Measurements from ENCODE around the gene PNN. TPM values are rescaled to one million over a fixed set of nuclear protein-coding genes. Genes with fewer than 3 reads are reported as not detected.
A peak's percentile ranks its signal among the peaks of the same experiment; 100 is the strongest.
"Not testable (repeated sequence)": the region's sequence is repeated elsewhere in the genome, so short reads cannot be mapped to it uniquely, and the experiment has no call there.

The PNN gene
- total RNA-seq (2014; rRNA removed; shearing (Covaris generic)) (15.3 and 21.8 TPM in 2 replicates), polyA plus RNA-seq (2016; fragmentation: Nextera tagmentation; extraction: Ambion mirVana) (32.3 and 39.7 TPM in 2 replicates)

DNA sequence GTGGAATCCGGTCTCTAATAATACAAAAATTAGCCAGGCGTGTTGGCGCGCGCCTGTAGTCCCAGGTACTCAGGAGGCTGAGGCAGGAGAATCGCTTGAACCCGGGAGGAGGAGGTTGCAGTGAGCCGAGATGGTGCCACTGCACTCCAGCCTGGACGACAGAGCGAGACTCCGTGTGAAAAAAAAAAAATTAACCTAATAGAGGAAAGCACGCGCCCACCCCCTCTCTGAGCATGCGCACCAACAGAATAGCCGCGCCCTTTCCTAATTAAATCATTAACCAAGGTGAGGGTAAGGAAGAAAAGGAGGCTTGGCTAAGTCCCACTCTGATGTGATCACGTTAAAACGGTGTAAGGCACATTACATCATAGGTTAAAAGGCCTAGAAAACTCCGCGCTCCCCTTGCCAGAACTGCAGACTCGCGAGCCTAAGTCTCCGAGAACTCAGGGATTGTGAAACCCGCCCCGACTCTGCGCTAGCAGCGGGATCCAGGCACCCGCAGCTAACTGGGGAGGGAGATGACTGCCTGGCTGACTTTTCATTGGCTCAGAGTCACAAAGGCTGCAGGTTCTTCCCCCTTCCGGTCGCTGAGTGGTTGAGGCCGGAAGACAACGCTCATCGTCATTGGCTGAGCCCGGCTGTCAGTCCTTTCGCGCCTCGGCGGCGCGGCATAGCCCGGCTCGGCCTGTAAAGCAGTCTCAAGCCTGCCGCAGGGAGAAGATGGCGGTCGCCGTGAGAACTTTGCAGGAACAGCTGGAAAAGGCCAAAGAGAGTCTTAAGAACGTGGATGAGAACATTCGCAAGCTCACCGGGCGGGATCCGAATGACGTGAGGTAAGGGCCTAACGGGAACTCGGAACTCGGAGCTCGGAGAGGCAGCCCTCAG is at the start of gene PNN:
Gene PNN (plus strand): TSS at position 695 of the 885 bp plus-strand sequence. CDS start 26 bp downstream, at position 721.
- in situ Hi-C loops (cut with MboI), result no loop called here
- Histone ChIP-seq H3F3A (ENCODE audit: insufficient read depth) (peaks cover 56% of the 10 kb centered on the region), H2AFZ (peak within 1 kb of the TSS; percentile 82), H3K4me3 (peak within 1 kb of the TSS; percentile 98), H3K36me3 (ENCODE audit: low read depth) (peaks cover 40% of the 10 kb centered on the region), H3K9me3 (ENCODE audit: low read depth) (no peaks in the 10 kb centered on the region), H3K4me1 (ENCODE audit: insufficient read depth) (peaks cover 17% of the 10 kb centered on the region), H3K27ac (peak within 1 kb of the TSS; percentile 79), H3K27me3 (replicated peaks; ENCODE audit: insufficient read depth) (no peaks in the 10 kb centered on the region), H3K4me2 (ENCODE audit: unreplicated experiment) (peak within 1 kb of the TSS; percentile 97), H3K9me2 (ENCODE audit: insufficient read depth) (no peaks in the 10 kb centered on the region), H3K9ac (peak within 1 kb of the TSS; percentile 98), H4K20me1 (ENCODE audit: insufficient read depth) (peaks cover 12% of the 10 kb centered on the region; the same call in 1 of the 2 replicates), H3K79me2 (ENCODE audit: insufficient read depth) (peaks cover 49% of the 10 kb centered on the region)
- peak; percentile 100 for DNase-seq
- 7% methylated on average over 49 to 56 of the region's 56 CpGs for WGBS, 2 experiments (ENCODE audit: low coverage in 1 of 2, low lambda C conversion rate in 2 of 2, missing lambda C conversion rate in 2 of 2)
- TF ChIP-seq EZH2phosphoT487 (IDR thresholded peaks at IDR 0.05; ENCODE audit: insufficient read depth, low read depth), result no peak
- no peak for TF ChIP-seq EZH2 (IDR thresholded peaks at IDR 0.05; ENCODE audit: insufficient read depth, poor library complexity, severe bottlenecking)

DNA sequence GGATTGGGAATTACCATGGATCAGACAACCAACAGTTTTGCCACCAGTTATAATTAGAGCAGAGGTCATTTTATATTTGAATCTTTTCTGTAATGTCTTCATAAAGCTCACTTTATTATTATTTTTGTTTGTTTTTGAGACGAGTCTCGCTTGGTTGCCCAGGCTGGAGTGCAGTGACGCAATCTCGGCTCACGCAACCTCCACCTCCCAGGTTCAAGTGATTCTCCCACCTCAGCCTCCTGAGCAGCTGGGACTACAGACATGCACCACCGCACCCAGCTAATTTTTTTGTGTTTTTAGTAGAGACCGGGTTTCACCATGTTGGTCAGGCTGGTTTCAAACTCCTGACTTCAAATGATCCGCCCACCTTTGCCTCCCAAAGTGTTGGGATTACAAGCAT is 37.2 kb upstream of the PNN start:
- H2AFZ ChIP-seq; DNase-seq; H3K4me3 ChIP-seq; H3K27ac ChIP-seq; H3F3A ChIP-seq (ENCODE audit: insufficient read depth); in situ Hi-C loops (cut with MboI); H4K20me1 ChIP-seq (ENCODE audit: insufficient read depth); H3K9me3 ChIP-seq (ENCODE audit: low read depth); H3K4me1 ChIP-seq (ENCODE audit: insufficient read depth); H3K79me2 ChIP-seq (ENCODE audit: insufficient read depth); H3K27me3 ChIP-seq (replicated peaks; ENCODE audit: insufficient read depth); H3K9ac ChIP-seq; H3K4me2 ChIP-seq (ENCODE audit: unreplicated experiment); H3K9me2 ChIP-seq (ENCODE audit: insufficient read depth): not testable (repeated sequence)
- WGBS, 2 experiments (ENCODE audit: low coverage in 1 of 2, low lambda C conversion rate in 2 of 2, missing lambda C conversion rate in 2 of 2), result 97 to 98% methylated on average over 8 of the region's 8 CpGs
- peaks cover 34% of the 10 kb centered on the region for H3K36me3 ChIP-seq (ENCODE audit: low read depth)

DNA sequence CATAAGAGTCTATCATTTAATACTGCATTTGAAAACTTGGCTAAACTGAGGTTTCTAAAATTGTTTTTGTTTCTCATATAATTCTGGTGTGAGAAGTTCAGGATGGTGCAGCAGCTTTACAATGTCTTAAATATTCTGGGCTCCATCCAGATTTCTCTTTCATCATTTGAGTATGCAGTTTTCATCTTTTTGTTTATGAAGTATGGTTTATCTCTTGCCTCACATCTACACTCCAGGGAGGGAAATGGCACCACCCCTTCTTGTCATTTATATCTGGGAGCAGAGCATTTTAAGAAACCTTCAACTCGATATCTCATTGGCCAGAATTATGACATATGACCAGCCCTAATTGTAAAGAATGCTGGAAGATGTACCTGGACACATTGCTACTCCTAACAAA is 36.6 kb upstream of the PNN start:
- H3K9me3 ChIP-seq (ENCODE audit: low read depth), result no peaks in the 10 kb centered on the region
- H3K9me2 ChIP-seq (ENCODE audit: insufficient read depth), result no peaks in the 10 kb centered on the region
- no peaks in the 10 kb centered on the region for H3K4me1 ChIP-seq (ENCODE audit: insufficient read depth)
- H4K20me1 ChIP-seq (ENCODE audit: insufficient read depth), result no peaks in the 10 kb centered on the region
- TF ChIP-seq EZH2 (IDR thresholded peaks at IDR 0.05; ENCODE audit: insufficient read depth, poor library complexity, severe bottlenecking) (no peak), EZH2phosphoT487 (IDR thresholded peaks at IDR 0.05; ENCODE audit: insufficient read depth, low read depth) (no peak)
- peaks cover 7% of the 10 kb centered on the region; the same call in 1 of the 2 replicates for H3F3A ChIP-seq (ENCODE audit: insufficient read depth)
- no peak overlapping the region for H3K4me3 ChIP-seq
- no peaks in the 10 kb centered on the region for H3K27me3 ChIP-seq (replicated peaks; ENCODE audit: insufficient read depth)
- no peak overlapping the region for H3K9ac ChIP-seq
- H2AFZ ChIP-seq, result no peak overlapping the region
- H3K36me3 ChIP-seq (ENCODE audit: low read depth), result peaks cover 34% of the 10 kb centered on the region
- no peaks in the 10 kb centered on the region for H3K79me2 ChIP-seq (ENCODE audit: insufficient read depth)
- in situ Hi-C loops (cut with MboI), result no loop called here
- WGBS, 2 experiments (ENCODE audit: low coverage in 1 of 2, low lambda C conversion rate in 2 of 2, missing lambda C conversion rate in 2 of 2), result 96 to 100% methylated on average over 1 of the region's 1 CpG
- H3K4me2 ChIP-seq (ENCODE audit: unreplicated experiment), result no peak overlapping the region
- H3K27ac ChIP-seq, result no peak overlapping the region
- DNase-seq, result no peak

DNA sequence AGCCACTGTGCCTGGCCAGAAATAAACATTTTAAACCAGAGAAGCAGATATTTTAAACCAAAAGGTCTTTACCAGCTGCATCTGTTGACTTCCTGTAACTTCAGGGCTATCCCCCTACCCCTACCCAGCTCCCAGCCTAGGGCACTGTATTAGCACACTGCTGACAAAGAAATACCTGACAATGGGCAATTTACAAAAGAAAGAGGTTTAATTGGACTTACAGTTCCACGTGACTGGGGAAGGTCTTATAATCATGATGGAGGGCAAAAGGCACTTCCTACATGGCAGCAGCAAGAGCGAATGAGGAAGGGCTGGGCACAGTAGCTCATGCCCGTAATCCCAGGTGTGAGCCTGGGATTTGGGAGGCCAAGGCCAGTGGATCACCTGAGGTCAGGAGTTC is 34.9 kb upstream of the PNN start:
- Histone ChIP-seq H3K4me2 (ENCODE audit: unreplicated experiment) (no peak overlapping the region), H3K27me3 (replicated peaks; ENCODE audit: insufficient read depth) (no peaks in the 10 kb centered on the region), H3K9me3 (ENCODE audit: low read depth) (no peaks in the 10 kb centered on the region), H3K4me3 (no peak overlapping the region), H2AFZ (no peak overlapping the region), H3K9me2 (ENCODE audit: insufficient read depth) (no peaks in the 10 kb centered on the region), H3K27ac (no peak overlapping the region), H3F3A (ENCODE audit: insufficient read depth) (peaks cover 7% of the 10 kb centered on the region; the same call in 1 of the 2 replicates), H4K20me1 (ENCODE audit: insufficient read depth) (no peaks in the 10 kb centered on the region), H3K36me3 (ENCODE audit: low read depth) (peaks cover 24% of the 10 kb centered on the region), H3K4me1 (ENCODE audit: insufficient read depth) (no peaks in the 10 kb centered on the region), H3K79me2 (ENCODE audit: insufficient read depth) (no peaks in the 10 kb centered on the region), H3K9ac (no peak overlapping the region)
- no peak for TF ChIP-seq EZH2 (IDR thresholded peaks at IDR 0.05; ENCODE audit: insufficient read depth, poor library complexity, severe bottlenecking)
- no peak for TF ChIP-seq EZH2phosphoT487 (IDR thresholded peaks at IDR 0.05; ENCODE audit: insufficient read depth, low read depth)
- 97 to 98% methylated on average over 3 of the region's 3 CpGs for WGBS, 2 experiments (ENCODE audit: low coverage in 1 of 2, low lambda C conversion rate in 2 of 2, missing lambda C conversion rate in 2 of 2)
- in situ Hi-C loops (cut with MboI), result no loop called here
- DNase-seq, result no peak

DNA sequence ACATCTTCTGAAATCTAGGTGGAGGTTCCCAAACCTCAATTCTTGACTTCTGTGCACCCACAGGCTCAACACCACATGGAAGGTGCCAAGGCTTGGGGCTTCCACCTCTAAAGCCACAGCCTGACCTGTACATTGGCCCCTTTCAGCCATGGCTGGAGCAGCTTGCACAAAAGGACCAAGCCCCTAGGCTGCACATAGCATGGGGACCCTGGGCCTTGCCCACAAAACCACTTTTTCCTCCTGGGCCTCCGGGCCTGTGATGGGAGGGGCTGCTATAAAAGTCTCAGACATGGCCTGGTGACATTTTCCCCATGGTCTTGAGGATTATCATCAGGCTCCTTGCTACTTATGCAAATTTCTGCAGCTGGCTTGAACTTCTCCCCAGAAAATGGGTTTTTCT is 33.4 kb upstream of the PNN start:
- H3K27ac ChIP-seq; H3K9me3 ChIP-seq (ENCODE audit: low read depth); H3F3A ChIP-seq (ENCODE audit: insufficient read depth); H2AFZ ChIP-seq; H3K79me2 ChIP-seq (ENCODE audit: insufficient read depth); H3K9me2 ChIP-seq (ENCODE audit: insufficient read depth); H3K9ac ChIP-seq; H3K4me3 ChIP-seq; H4K20me1 ChIP-seq (ENCODE audit: insufficient read depth); in situ Hi-C loops (cut with MboI); H3K4me2 ChIP-seq (ENCODE audit: unreplicated experiment); H3K27me3 ChIP-seq (replicated peaks; ENCODE audit: insufficient read depth); H3K4me1 ChIP-seq (ENCODE audit: insufficient read depth); DNase-seq: not testable (repeated sequence)
- H3K36me3 ChIP-seq (ENCODE audit: low read depth), result peaks cover 15% of the 10 kb centered on the region; the same call in 1 of the 2 replicates
- 88 to 100% methylated on average over 1 of the region's 1 CpG for WGBS, 2 experiments (ENCODE audit: low coverage in 1 of 2, low lambda C conversion rate in 2 of 2, missing lambda C conversion rate in 2 of 2)

DNA sequence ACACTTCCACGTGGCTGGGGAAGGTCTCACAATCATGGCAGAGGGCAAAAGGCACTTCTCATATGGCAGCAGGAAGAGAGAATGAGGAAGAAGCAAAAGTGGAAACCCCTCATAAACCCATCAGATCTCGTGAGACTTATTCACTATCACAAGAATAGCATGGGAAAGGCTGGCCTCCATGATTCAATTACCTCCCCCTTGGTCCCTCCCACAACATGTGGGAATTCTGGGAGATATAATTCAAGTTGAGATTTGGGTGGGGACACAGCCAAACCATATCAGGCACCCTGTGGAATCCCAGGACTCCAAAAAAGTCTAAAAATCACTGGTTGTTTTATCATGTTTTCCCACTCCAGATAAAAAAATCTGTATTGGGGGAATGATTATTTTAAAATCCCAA is 31.8 kb upstream of the PNN start:
- H3K27ac ChIP-seq; in situ Hi-C loops (cut with MboI); H3F3A ChIP-seq (ENCODE audit: insufficient read depth); H3K4me3 ChIP-seq; DNase-seq; H3K9me3 ChIP-seq (ENCODE audit: low read depth); H3K9me2 ChIP-seq (ENCODE audit: insufficient read depth); H3K4me1 ChIP-seq (ENCODE audit: insufficient read depth); H3K79me2 ChIP-seq (ENCODE audit: insufficient read depth); H3K27me3 ChIP-seq (replicated peaks; ENCODE audit: insufficient read depth); H3K4me2 ChIP-seq (ENCODE audit: unreplicated experiment); H4K20me1 ChIP-seq (ENCODE audit: insufficient read depth); H3K9ac ChIP-seq; H2AFZ ChIP-seq: not testable (repeated sequence)
- H3K36me3 ChIP-seq (ENCODE audit: low read depth), result peaks cover 18% of the 10 kb centered on the region; the same call in 1 of the 2 replicates
- 54 to 56% methylated on average over 2 of the region's 2 CpGs for WGBS, 2 experiments (ENCODE audit: low coverage in 1 of 2, low lambda C conversion rate in 2 of 2, missing lambda C conversion rate in 2 of 2)

Measured in GM23248 (cell line).